Tibial nerve (tissue), 4 donors: ENCODE measurements around the gene COG1.

Experiments
- CTCF ChIP-seq, 5 experiments: fragments of 200-600 bp in 3 of 5; fragments of 450-650 bp in 2 of 5; sonication (generic) in 3 of 5; IDR thresholded peaks; one replicate each; pipeline ENCODE4 v1.5.1; 2016 to 2019; ENCODE audit warnings: antibody characterized with exemption in 5 of 5, mild to moderate bottlenecking in 3 of 5, moderate library complexity in 2 of 5
- EP300 ChIP-seq, 2 donors: sonication (generic); formaldehyde crosslinking; IDR thresholded peaks; one replicate each; pipeline ENCODE4 v1.6.1; 2017; ENCODE audit warnings: antibody characterized with exemption in 2 of 2, mild to moderate bottlenecking in 1 of 2

GRCh38 chr17:73156887-73157520, 35.9 kb upstream of the COG1 start:
- TF ChIP-seq EP300 (IDR thresholded peaks at IDR 0.05): no peak
- no peak for TF ChIP-seq CTCF (IDR thresholded peaks at IDR 0.05)
